ENCODE results near the gene TADA1. TPM values are rescaled to one million over a fixed set of nuclear protein-coding genes. Genes with fewer than 3 reads are reported as not detected.

TADA1 gene
- total and polyA plus RNA-seq, 2 experiments from 2014 or later: 21.8 to 22.0 TPM

GRCh38 chr1:166911624-166912023 is 35.6 kb upstream of the TADA1 start:
- Histone ChIP-seq H3K79me2 (replicated peaks; ENCODE audit: insufficient read depth) (no peaks in the 10 kb centered on the region), H3K9me2 (ENCODE audit: insufficient read depth) (no peaks in the 10 kb centered on the region), H3K4me1 (ENCODE audit: insufficient read depth) (no peaks in the 10 kb centered on the region; the same call in 1 of the 2 replicates), H3K27ac (ENCODE audit: low read depth) (no peak overlapping the region), H4K20me1 (replicated peaks; ENCODE audit: insufficient read depth) (no peaks in the 10 kb centered on the region), H3K36me3 (ENCODE audit: insufficient read depth) (0 out of 2 replicates have a peak, but pooled peaks cover 3% of the 10 kb centered on the region), H2AFZ (no peak overlapping the region), H3K4me3 (no peak overlapping the region), H3K27me3 (ENCODE audit: insufficient read depth) (no peaks in the 10 kb centered on the region), H3K4me2 (no peak overlapping the region), H3F3A (replicated peaks; ENCODE audit: low read depth) (no peaks in the 10 kb centered on the region)
- Mint-ChIP-seq H3K27ac (no peak overlapping the region), H3K27me3 (ENCODE audit: insufficient read depth, low read depth, poor library complexity) (peaks cover 3% of the 10 kb centered on the region), H3K9me3 (peaks cover 22% of the 10 kb centered on the region), H3K4me3 (no peak overlapping the region), H3K4me1 (no peaks in the 10 kb centered on the region; the same call in 2 of the 3 replicates), H3K36me3 (ENCODE audit: low read depth) (peaks cover 22% of the 10 kb centered on the region; the same call in 2 of the 3 replicates)
- DNase-seq (ENCODE audit: low spot score): no peak
- ATAC-seq: no peak
- no peak for TF ChIP-seq STAT1 (IDR thresholded peaks at IDR 0.05; ENCODE audit: unreplicated experiment)
- TF ChIP-seq ZNF114 (CRISPR knock-in tag; IDR thresholded peaks at IDR 0.05): no peak
- TF ChIP-seq POLR2AphosphoS5 (IDR thresholded peaks at IDR 0.05; ENCODE audit: low read depth): no peak
- TF ChIP-seq CREB1 (CRISPR knock-in tag; IDR thresholded peaks at IDR 0.05; ENCODE audit: low read depth): no peak
- TF ChIP-seq NANOG (IDR thresholded peaks at IDR 0.05; ENCODE audit: borderline replicate concordance): no peak
- TF ChIP-seq EZH2phosphoT487 (IDR thresholded peaks at IDR 0.05; ENCODE audit: unreplicated experiment): no peak
- TF ChIP-seq ZNF331 (CRISPR knock-in tag; IDR thresholded peaks at IDR 0.05; ENCODE audit: low read depth): no peak
- no peak for TF ChIP-seq CTCF (conservative IDR thresholded peaks at IDR 0.05; ENCODE audit: low read depth in 2 of 2)
- TF ChIP-seq, protein P1, sequence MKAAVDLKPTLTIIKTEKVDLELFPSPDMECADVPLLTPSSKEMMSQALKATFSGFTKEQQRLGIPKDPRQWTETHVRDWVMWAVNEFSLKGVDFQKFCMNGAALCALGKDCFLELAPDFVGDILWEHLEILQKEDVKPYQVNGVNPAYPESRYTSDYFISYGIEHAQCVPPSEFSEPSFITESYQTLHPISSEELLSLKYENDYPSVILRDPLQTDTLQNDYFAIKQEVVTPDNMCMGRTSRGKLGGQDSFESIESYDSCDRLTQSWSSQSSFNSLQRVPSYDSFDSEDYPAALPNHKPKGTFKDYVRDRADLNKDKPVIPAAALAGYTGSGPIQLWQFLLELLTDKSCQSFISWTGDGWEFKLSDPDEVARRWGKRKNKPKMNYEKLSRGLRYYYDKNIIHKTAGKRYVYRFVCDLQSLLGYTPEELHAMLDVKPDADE (IDR thresholded peaks at IDR 0.05): no peak
- TF ChIP-seq, protein P2, sequence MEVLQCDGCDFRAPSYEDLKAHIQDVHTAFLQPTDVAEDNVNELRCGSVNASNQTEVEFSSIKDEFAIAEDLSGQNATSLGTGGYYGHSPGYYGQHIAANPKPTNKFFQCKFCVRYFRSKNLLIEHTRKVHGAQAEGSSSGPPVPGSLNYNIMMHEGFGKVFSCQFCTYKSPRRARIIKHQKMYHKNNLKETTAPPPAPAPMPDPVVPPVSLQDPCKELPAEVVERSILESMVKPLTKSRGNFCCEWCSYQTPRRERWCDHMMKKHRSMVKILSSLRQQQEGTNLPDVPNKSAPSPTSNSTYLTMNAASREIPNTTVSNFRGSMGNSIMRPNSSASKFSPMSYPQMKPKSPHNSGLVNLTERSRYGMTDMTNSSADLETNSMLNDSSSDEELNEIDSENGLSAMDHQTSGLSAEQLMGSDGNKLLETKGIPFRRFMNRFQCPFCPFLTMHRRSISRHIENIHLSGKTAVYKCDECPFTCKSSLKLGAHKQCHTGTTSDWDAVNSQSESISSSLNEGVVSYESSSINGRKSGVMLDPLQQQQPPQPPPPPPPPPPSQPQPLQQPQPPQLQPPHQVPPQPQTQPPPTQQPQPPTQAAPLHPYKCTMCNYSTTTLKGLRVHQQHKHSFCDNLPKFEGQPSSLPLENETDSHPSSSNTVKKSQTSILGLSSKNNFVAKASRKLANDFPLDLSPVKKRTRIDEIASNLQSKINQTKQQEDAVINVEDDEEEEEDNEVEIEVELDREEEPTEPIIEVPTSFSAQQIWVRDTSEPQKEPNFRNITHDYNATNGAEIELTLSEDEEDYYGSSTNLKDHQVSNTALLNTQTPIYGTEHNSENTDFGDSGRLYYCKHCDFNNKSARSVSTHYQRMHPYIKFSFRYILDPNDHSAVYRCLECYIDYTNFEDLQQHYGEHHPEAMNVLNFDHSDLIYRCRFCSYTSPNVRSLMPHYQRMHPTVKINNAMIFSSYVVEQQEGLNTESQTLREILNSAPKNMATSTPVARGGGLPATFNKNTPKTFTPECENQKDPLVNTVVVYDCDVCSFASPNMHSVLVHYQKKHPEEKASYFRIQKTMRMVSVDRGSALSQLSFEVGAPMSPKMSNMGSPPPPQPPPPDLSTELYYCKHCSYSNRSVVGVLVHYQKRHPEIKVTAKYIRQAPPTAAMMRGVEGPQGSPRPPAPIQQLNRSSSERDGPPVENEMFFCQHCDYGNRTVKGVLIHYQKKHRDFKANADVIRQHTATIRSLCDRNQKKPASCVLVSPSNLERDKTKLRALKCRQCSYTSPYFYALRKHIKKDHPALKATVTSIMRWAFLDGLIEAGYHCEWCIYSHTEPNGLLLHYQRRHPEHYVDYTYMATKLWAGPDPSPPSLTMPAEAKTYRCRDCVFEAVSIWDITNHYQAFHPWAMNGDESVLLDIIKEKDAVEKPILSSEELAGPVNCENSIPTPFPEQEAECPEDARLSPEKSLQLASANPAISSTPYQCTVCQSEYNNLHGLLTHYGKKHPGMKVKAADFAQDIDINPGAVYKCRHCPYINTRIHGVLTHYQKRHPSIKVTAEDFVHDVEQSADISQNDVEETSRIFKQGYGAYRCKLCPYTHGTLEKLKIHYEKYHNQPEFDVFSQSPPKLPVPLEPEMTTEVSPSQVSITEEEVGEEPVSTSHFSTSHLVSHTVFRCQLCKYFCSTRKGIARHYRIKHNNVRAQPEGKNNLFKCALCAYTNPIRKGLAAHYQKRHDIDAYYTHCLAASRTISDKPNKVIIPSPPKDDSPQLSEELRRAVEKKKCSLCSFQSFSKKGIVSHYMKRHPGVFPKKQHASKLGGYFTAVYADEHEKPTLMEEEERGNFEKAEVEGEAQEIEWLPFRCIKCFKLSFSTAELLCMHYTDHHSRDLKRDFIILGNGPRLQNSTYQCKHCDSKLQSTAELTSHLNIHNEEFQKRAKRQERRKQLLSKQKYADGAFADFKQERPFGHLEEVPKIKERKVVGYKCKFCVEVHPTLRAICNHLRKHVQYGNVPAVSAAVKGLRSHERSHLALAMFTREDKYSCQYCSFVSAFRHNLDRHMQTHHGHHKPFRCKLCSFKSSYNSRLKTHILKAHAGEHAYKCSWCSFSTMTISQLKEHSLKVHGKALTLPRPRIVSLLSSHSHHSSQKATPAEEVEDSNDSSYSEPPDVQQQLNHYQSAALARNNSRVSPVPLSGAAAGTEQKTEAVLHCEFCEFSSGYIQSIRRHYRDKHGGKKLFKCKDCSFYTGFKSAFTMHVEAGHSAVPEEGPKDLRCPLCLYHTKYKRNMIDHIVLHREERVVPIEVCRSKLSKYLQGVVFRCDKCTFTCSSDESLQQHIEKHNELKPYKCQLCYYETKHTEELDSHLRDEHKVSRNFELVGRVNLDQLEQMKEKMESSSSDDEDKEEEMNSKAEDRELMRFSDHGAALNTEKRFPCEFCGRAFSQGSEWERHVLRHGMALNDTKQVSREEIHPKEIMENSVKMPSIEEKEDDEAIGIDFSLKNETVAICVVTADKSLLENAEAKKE (CRISPR knock-in tag; IDR thresholded peaks at IDR 0.05): no peak
- TF ChIP-seq JUNB (IDR thresholded peaks at IDR 0.05; ENCODE audit: unreplicated experiment): no peak
- TF ChIP-seq EZH2 (IDR thresholded peaks at IDR 0.05; ENCODE audit: low read depth, unreplicated experiment): no peak
- TF ChIP-seq, protein P3, sequence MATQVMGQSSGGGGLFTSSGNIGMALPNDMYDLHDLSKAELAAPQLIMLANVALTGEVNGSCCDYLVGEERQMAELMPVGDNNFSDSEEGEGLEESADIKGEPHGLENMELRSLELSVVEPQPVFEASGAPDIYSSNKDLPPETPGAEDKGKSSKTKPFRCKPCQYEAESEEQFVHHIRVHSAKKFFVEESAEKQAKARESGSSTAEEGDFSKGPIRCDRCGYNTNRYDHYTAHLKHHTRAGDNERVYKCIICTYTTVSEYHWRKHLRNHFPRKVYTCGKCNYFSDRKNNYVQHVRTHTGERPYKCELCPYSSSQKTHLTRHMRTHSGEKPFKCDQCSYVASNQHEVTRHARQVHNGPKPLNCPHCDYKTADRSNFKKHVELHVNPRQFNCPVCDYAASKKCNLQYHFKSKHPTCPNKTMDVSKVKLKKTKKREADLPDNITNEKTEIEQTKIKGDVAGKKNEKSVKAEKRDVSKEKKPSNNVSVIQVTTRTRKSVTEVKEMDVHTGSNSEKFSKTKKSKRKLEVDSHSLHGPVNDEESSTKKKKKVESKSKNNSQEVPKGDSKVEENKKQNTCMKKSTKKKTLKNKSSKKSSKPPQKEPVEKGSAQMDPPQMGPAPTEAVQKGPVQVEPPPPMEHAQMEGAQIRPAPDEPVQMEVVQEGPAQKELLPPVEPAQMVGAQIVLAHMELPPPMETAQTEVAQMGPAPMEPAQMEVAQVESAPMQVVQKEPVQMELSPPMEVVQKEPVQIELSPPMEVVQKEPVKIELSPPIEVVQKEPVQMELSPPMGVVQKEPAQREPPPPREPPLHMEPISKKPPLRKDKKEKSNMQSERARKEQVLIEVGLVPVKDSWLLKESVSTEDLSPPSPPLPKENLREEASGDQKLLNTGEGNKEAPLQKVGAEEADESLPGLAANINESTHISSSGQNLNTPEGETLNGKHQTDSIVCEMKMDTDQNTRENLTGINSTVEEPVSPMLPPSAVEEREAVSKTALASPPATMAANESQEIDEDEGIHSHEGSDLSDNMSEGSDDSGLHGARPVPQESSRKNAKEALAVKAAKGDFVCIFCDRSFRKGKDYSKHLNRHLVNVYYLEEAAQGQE (IDR thresholded peaks at IDR 0.05; ENCODE audit: unreplicated experiment): no peak
